KBM-7 (cell line): ENCODE data around the gene TMEM117.
"Not testable (repeated sequence)": the region's sequence is repeated elsewhere in the genome, so short reads cannot be mapped to it uniquely, and the experiment has no call there.

ENCODE experiments used
- DNase-seq: peaks from one replicate; pipeline ENCODE4 v3.0.0-alpha.2; 2015
- in situ Hi-C: fragments of 300-500 bp; cut with MboI; formaldehyde crosslinking; loops from 2 replicates; pipeline ENCODE4 v1.14.3; 2020; ENCODE audit warnings: low sequenced_read_pairs, low pct_unique_long_range_greater_than_20kb, mixed read lengths

The TMEM117 gene

GRCh38 chr12:44127966-44128710 is 292.3 kb downstream of the TMEM117 start:
- no peak for DNase-seq
- in situ Hi-C loops: no loop called here

GRCh38 chr12:44143175-44143574 is 307.3 kb downstream of the TMEM117 start:
- in situ Hi-C loops: no loop called here
- no peak for DNase-seq

- in situ Hi-C loops: no loop called here
Observed at GRCh38 chr12:44148936-44149335, 313.1 kb downstream of the TMEM117 start.

GRCh38 chr12:44154128-44154527 is 318.2 kb downstream of the TMEM117 start:
- in situ Hi-C loops: no loop called here
- DNase-seq: no peak

More at GRCh38 chr12:44148936-44149335, 313.1 kb downstream of the TMEM117 start:
- no peak for DNase-seq

GRCh38 chr12:44155358-44155757 is 319.5 kb downstream of the TMEM117 start:
- in situ Hi-C loops: no loop called here
- no peak for DNase-seq

GRCh38 chr12:44157359-44157758 is 321.5 kb downstream of the TMEM117 start:
- no peak for DNase-seq
- in situ Hi-C loops: no loop called here

- in situ Hi-C loops: no loop called here
- no peak for DNase-seq
Observed at GRCh38 chr12:44158746-44159145, 322.9 kb downstream of the TMEM117 start.

- DNase-seq: no peak
- in situ Hi-C loops: no loop called here
Observed at GRCh38 chr12:44159216-44159615, 323.3 kb downstream of the TMEM117 start.

- in situ Hi-C loops: no loop called here
- no peak for DNase-seq
Observed at GRCh38 chr12:44159862-44160261, 324.0 kb downstream of the TMEM117 start.

- no peak for DNase-seq
- in situ Hi-C loops: no loop called here
Observed at GRCh38 chr12:44162961-44163360, 327.1 kb downstream of the TMEM117 start.

GRCh38 chr12:44174053-44174452 is 338.2 kb downstream of the TMEM117 start:
- in situ Hi-C loops: no loop called here
- DNase-seq: no peak

- no peak for DNase-seq
- in situ Hi-C loops: no loop called here
Observed at GRCh38 chr12:44184499-44185206, 348.8 kb downstream of the TMEM117 start.

GRCh38 chr12:44193281-44193680 is 357.4 kb downstream of the TMEM117 start:
- no peak for DNase-seq
- in situ Hi-C loops: no loop called here

GRCh38 chr12:44195719-44196118 is 359.8 kb downstream of the TMEM117 start:
- in situ Hi-C loops, DNase-seq: not testable (repeated sequence)

- no peak for DNase-seq
- in situ Hi-C loops: no loop called here
Observed at GRCh38 chr12:44206045-44206444, 370.2 kb downstream of the TMEM117 start.

GRCh38 chr12:44217146-44217883 is 381.4 kb downstream of the TMEM117 start:
- in situ Hi-C loops: no loop called here
- DNase-seq: no peak

- in situ Hi-C loops: no loop called here
- DNase-seq: no peak
Observed at GRCh38 chr12:44223736-44224135, 387.9 kb downstream of the TMEM117 start.

- DNase-seq: no peak
- in situ Hi-C loops: no loop called here
Observed at GRCh38 chr12:44224399-44225148, 388.7 kb downstream of the TMEM117 start.

- DNase-seq: no peak
- in situ Hi-C loops: no loop called here
Observed at GRCh38 chr12:44225149-44225510, 389.2 kb downstream of the TMEM117 start.
